ACC112 (cell line): Measurements from ENCODE around the gene GRIN3A.

Experiments
- H2AFZ ChIP-seq: fragments of 200-600 bp; sonication (generic); one replicate; pipeline ENCODE4 v1.6.0; 2017; ENCODE audit warnings: antibody characterized with exemption, low read length; ENCODE audit not compliant: unreplicated experiment
- H3K27ac ChIP-seq: fragments of 200-600 bp; sonication (generic); 2 replicates; pipeline ENCODE4 v1.5.1; 2014; ENCODE audit warnings: low read depth, mild to moderate bottlenecking, antibody characterized with exemption, low read length, moderate library complexity
- H3K27me3 ChIP-seq: fragments of 200-600 bp; sonication (generic); 2 replicates; pipeline ENCODE4 v1.6.1; 2014; ENCODE audit warnings: mild to moderate bottlenecking, antibody characterized with exemption, low read length, moderate library complexity, mixed read lengths; ENCODE audit not compliant: insufficient read depth
- H3K36me3 ChIP-seq: fragments of 200-600 bp; sonication (generic); 2 replicates; pipeline ENCODE4 v1.6.1; 2016; ENCODE audit warnings: mild to moderate bottlenecking, antibody characterized with exemption, low read length, moderate library complexity, mixed read lengths; ENCODE audit not compliant: insufficient read depth
- H3K4me1 ChIP-seq: fragments of 200-600 bp; sonication (generic); one replicate; pipeline ENCODE4 v1.6.1; 2016; ENCODE audit warnings: low read length, mixed read lengths; ENCODE audit not compliant: insufficient read depth, unreplicated experiment, control insufficient read depth
- H3K4me3 ChIP-seq: fragments of 200-600 bp; sonication (generic); 2 replicates; pipeline ENCODE4 v1.5.1; 2014; ENCODE audit warnings: mild to moderate bottlenecking, low read depth, low read length
- H3K79me2 ChIP-seq: fragments of 200-600 bp; sonication (generic); one replicate; pipeline ENCODE4 v1.6.0; 2016; ENCODE audit warnings: low read length; ENCODE audit not compliant: control insufficient read depth, unreplicated experiment, insufficient read depth

GRIN3A gene

DNA sequence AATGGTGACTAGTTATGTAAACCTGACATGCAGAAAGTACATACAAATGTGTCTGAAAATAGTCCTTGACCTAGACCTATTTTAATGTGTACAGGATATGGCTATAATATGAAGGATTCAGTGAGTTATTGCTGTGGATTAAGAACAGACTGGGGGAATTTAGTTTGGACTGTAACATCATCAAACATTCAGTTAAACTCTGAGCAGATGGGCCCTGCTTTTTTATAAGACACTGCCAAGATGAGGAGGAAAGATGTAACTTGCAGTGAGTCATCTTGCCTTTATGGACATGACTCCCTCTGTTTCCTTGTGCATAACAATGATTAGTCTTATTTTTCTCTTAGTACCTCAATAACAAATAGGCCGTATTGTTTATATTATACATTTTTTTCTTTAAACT lies 155.9 kb downstream of the GRIN3A start:
- Histone ChIP-seq H3K27ac (no peak overlapping the region), H3K36me3 (no peaks in the 10 kb centered on the region), H2AFZ (no peak overlapping the region), H3K4me1 (no peaks in the 10 kb centered on the region), H3K4me3 (no peak overlapping the region), H3K79me2 (no peaks in the 10 kb centered on the region), H3K27me3 (peaks cover 7% of the 10 kb centered on the region; the same call in 1 of the 2 replicates)

DNA sequence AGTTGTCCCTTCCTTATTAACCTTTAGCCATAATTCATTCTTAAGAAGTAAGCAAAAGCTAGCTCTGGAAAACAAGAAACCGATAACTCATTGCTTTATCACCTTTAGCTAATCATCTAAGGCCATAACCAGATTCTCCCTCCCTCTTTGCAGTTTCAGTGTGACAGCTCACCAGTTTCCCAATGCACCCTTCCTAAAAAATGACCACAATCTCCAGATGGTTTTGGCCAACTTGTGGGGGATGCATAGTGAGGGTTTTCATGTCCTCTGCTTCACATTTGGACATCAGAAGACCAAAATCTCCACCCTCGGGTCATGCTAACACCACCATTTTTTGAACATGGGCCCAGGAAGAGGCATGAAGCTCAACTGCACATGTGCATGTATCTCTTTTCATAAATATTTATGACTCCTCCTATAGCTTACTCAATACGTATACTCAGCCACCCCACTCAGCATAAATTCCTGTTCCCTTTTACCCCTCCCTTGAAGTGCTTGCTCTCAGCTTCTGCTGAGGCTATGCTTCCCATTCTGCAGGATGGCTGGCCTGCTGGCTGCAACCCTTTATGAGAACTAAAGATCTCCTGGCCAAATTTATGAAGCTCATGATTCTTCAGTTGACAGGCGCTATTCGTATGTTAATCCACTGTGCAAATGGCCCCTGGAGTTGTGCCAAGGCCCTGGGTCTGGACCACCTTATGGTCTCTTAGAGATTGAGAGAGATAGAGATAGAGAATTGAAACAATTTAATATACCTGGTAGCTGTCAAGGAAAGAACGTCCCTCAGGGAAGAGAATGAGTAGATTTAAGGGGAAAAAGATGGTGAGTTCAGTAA lies 158.5 kb downstream of the GRIN3A start:
- Histone ChIP-seq H3K36me3 (no peaks in the 10 kb centered on the region), H3K4me1 (no peaks in the 10 kb centered on the region), H3K4me3 (no peak overlapping the region), H3K27me3 (peaks cover 2% of the 10 kb centered on the region; the same call in 1 of the 2 replicates), H2AFZ (no peak overlapping the region), H3K79me2 (no peaks in the 10 kb centered on the region), H3K27ac (no peak overlapping the region)

- no peak overlapping the region for H3K27ac ChIP-seq
- no peaks in the 10 kb centered on the region for H3K36me3 ChIP-seq
- H2AFZ ChIP-seq: no peak overlapping the region
- H3K79me2 ChIP-seq: no peaks in the 10 kb centered on the region
- H3K4me3 ChIP-seq: no peak overlapping the region
- no peaks in the 10 kb centered on the region for H3K4me1 ChIP-seq
- H3K27me3 ChIP-seq: no peaks in the 10 kb centered on the region
These were observed 160.1 kb downstream of the GRIN3A start for GRCh38 chr9:101578378-101578777.

GRCh38 chr9:101574731-101575333 lies 163.6 kb downstream of the GRIN3A start:
- Histone ChIP-seq H3K79me2 (no peaks in the 10 kb centered on the region), H3K4me1 (no peaks in the 10 kb centered on the region), H2AFZ (no peak overlapping the region), H3K27me3 (no peaks in the 10 kb centered on the region), H3K27ac (no peak overlapping the region), H3K4me3 (no peak overlapping the region), H3K36me3 (no peaks in the 10 kb centered on the region)

GRCh38 chr9:101572316-101572715 lies 166.1 kb downstream of the GRIN3A start:
- Histone ChIP-seq H3K4me1 (no peaks in the 10 kb centered on the region), H3K79me2 (no peaks in the 10 kb centered on the region), H2AFZ (no peak overlapping the region), H3K27me3 (no peaks in the 10 kb centered on the region), H3K27ac (no peak overlapping the region), H3K4me3 (no peak overlapping the region), H3K36me3 (no peaks in the 10 kb centered on the region)

- H3K36me3 ChIP-seq: no peaks in the 10 kb centered on the region
- no peak overlapping the region for H3K4me3 ChIP-seq
- H3K27ac ChIP-seq: no peak overlapping the region
- no peaks in the 10 kb centered on the region for H3K27me3 ChIP-seq
- no peak overlapping the region for H2AFZ ChIP-seq
- no peaks in the 10 kb centered on the region for H3K79me2 ChIP-seq
- no peaks in the 10 kb centered on the region for H3K4me1 ChIP-seq
These were observed 167.3 kb downstream of the GRIN3A start for GRCh38 chr9:101571114-101571513.

DNA sequence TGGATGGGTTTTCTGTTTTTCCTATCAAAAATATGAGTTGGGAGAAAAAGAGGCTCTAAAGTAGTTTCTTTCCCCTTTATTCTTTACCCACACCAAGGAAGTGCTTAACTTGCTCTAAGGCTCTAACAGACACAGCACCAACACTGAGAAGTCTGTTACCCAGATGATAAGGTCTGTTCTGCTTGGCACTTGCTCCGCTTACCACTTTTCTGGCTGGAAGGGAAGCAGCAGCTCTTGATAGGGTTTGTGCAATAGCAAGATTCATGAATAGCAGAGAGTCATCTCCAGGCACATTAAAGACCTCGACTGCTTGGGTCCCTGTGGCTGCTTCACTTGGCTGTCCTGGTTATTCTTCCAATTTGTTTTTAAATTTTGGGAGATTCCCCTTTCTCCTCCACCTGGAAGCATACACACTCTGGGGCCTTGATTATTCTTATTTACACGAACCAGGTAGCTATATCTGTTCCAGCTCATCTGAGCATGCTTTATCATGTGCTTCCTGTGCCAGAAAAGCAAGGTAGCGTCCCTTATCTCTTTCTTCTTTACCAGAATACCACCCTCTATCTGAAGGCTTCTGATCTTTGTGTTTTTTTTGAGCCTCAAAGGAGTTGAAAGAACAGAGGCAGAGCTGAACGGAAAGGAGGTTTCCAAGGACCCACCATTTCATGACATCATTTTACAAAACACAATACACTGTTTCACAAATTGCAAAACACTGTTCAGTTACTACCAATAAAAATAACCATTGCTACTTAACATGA lies 168.5 kb downstream of the GRIN3A start:
- Histone ChIP-seq H3K4me1 (no peaks in the 10 kb centered on the region), H3K4me3 (no peak overlapping the region), H3K36me3 (no peaks in the 10 kb centered on the region)

GRCh38 chr9:101567725-101568350 lies 170.6 kb downstream of the GRIN3A start:
- Histone ChIP-seq H3K79me2 (no peaks in the 10 kb centered on the region), H3K4me1 (no peaks in the 10 kb centered on the region), H3K36me3 (no peaks in the 10 kb centered on the region), H3K27me3 (no peaks in the 10 kb centered on the region), H3K4me3 (no peak overlapping the region), H2AFZ (no peak overlapping the region), H3K27ac (no peak overlapping the region)

More for the DNA sequence above, 168.5 kb downstream of the GRIN3A start:
- Histone ChIP-seq H3K79me2 (no peaks in the 10 kb centered on the region), H2AFZ (no peak overlapping the region), H3K27ac (no peak overlapping the region), H3K27me3 (no peaks in the 10 kb centered on the region)

DNA sequence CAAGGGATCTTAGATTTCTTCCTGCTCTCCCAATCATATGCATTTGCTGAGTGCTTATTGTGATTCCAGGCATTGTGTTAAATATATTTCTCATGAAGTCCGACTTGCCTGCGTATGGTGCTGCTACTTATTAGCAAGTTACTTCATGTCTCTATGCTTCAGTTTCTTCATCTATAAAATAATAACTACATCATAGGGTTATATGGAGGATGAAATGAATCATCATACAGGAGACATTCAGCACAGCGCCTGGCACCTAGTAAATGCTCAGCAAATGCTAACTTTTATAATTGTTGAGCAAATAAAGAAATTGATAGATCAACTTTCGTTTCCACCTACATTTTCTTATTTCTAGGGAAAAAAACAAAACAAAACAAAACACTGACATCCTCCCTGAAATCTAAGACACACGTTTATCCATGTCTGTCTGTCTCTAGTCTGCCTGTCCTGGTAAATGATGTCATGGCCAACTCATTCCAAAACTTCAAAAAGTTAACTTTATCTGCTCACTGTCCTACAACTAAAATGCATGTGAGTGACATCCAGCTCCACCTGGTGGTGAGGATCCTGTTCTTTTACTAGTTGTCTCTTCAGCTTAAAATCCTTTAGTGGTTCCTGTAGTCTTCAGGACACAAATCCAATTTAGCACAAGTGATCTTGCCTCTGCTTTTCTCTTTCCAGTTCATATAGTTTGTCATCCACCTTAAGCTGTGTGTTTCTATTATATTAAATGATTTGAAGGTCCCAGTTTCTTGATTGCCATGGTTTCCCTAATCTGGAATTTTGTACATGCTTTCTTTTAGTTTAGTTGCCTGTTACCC lies 171.3 kb downstream of the GRIN3A start:
- H3K27me3 ChIP-seq: no peaks in the 10 kb centered on the region
- H3K36me3 ChIP-seq: peaks cover 6% of the 10 kb centered on the region
- H3K27ac ChIP-seq: no peak overlapping the region
- no peaks in the 10 kb centered on the region for H3K79me2 ChIP-seq
- H3K4me1 ChIP-seq: no peaks in the 10 kb centered on the region
- H3K4me3 ChIP-seq: no peak overlapping the region
- H2AFZ ChIP-seq: no peak overlapping the region

DNA sequence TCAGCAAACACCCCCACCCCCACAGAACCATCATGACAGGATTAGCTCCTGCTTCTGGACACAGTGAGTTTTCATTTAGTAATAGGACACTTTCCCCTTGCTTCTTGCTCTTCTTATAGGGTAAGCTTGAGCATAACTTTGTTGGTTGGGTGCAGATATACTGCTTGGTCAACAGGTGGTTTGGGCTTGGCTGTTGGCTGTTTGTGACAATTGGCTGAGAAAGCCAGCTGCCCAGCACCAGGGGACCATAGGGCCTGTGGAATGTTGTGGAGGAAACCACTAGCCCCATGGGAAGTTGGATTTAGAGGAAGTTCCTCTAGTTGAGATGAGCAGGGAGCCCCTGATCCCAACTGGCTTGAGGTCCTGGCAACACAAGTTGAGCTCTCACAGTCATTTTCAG lies 174.2 kb downstream of the GRIN3A start:
- H3K36me3 ChIP-seq: peaks cover 18% of the 10 kb centered on the region
- no peak overlapping the region for H3K4me3 ChIP-seq
- no peak overlapping the region for H2AFZ ChIP-seq

More for the DNA sequence above, 174.2 kb downstream of the GRIN3A start:
- no peaks in the 10 kb centered on the region for H3K79me2 ChIP-seq
- no peak overlapping the region for H3K27ac ChIP-seq
- no peaks in the 10 kb centered on the region for H3K4me1 ChIP-seq
- H3K27me3 ChIP-seq: no peaks in the 10 kb centered on the region
